Measurements from ENCODE around the gene PRPF39.

PRPF39 gene

DNA sequence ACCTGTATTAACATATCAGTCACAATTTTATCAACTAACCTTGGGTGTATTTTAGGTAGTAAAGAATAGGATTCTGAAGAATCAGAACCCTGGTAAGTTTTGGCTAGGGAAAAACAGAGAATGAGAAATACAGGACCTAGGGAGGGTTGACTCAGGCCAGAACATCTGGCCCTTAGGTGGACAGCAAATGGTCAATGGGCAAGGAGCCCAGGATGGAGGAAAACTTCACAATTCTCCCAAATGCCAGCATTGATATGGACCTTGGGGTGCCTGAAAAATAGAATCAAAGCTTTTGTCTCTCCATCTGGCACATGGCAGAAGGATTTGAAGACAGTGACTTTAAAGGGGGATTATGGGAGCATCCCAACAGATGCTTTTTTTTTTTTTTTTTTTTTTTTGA lies 32.7 kb upstream of the PRPF39 start:
- Histone ChIP-seq H3K4me2 (ENCODE audit: low read length) (no peak overlapping the region), H2AK5ac (ENCODE audit: low read length) (no peak overlapping the region), H3K27me3 (ENCODE audit: insufficient read depth, low read length) (no peaks in the 10 kb centered on the region), H2BK120ac (ENCODE audit: insufficient read depth, low read length, poor library complexity) (no peak overlapping the region), H3K79me1 (ENCODE audit: low read length) (no peaks in the 10 kb centered on the region), H3K4me3 (ENCODE audit: low read depth, low read length) (no peak overlapping the region), H3K27ac (ENCODE audit: low read depth, low read length) (no peak overlapping the region), H3K23ac (ENCODE audit: low read length) (no peak overlapping the region), H2BK5ac (ENCODE audit: low read depth, low read length, poor library complexity) (no peak overlapping the region), H2AFZ (ENCODE audit: insufficient read depth, low read length, poor library complexity) (no peak overlapping the region), H3K4me1 (ENCODE audit: control insufficient read depth in 1 of 2, insufficient read depth in 2 of 2, low read length in 2 of 2) (no peaks in the 10 kb centered on the region), H2BK12ac (ENCODE audit: low read length) (no peak overlapping the region), H3K4ac (ENCODE audit: low read depth, low read length) (no peak overlapping the region), H3K36me3 (ENCODE audit: control insufficient read depth in 1 of 2, insufficient read depth in 2 of 2, low read length in 2 of 2) (peaks cover under 1 to 5% of the 10 kb centered on the region in 2 experiments), H4K8ac (ENCODE audit: low read depth, low read length) (no peak overlapping the region), H3K14ac (ENCODE audit: low read length) (no peak overlapping the region), H3K9me3 (ENCODE audit: insufficient read depth, low read depth, low read length) (no peaks in the 10 kb centered on the region), H3K18ac (ENCODE audit: low read length) (no peak overlapping the region), H4K12ac (ENCODE audit: low read depth, low read length) (no peak overlapping the region), H3K79me2 (ENCODE audit: control insufficient read depth, insufficient read depth, low read length, poor library complexity) (no peaks in the 10 kb centered on the region), H4K91ac (ENCODE audit: low read depth, low read length) (no peak overlapping the region), H3K9ac (ENCODE audit: low read length) (no peak overlapping the region)
- DNase-seq = no peak

DNA sequence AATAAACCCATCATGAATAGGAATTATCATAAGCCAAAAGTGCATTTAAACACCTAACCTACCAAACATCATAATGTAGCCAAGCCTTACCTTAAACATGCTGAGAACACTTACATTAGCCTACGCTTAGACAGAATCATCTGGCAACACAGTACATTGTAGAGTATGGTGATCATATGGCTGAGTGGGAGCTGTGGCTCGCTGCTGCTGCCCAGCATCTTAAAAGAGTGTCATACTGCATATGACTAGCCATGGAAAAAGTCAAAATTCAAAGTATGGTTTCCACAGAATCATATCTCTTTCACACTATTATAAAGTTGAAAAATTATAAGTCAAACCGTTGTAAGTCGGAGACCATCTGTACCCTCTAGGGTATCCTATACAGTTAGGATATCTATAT lies 32.0 kb upstream of the PRPF39 start:
- H3K4me1 ChIP-seq (ENCODE audit: control insufficient read depth in 1 of 2, insufficient read depth in 2 of 2, low read length in 2 of 2) = no peaks in the 10 kb centered on the region
- no peak overlapping the region for H3K4ac ChIP-seq (ENCODE audit: low read depth, low read length)
- H3K27me3 ChIP-seq (ENCODE audit: insufficient read depth, low read length) = no peaks in the 10 kb centered on the region
- no peak overlapping the region for H2AFZ ChIP-seq (ENCODE audit: insufficient read depth, low read length, poor library complexity)
- DNase-seq = no peak
- H2BK12ac ChIP-seq (ENCODE audit: low read length) = no peak overlapping the region
- H2BK5ac ChIP-seq (ENCODE audit: low read depth, low read length, poor library complexity) = no peak overlapping the region
- H3K9me3 ChIP-seq (ENCODE audit: insufficient read depth, low read depth, low read length) = no peaks in the 10 kb centered on the region
- no peaks in the 10 kb centered on the region for H3K79me2 ChIP-seq (ENCODE audit: control insufficient read depth, insufficient read depth, low read length, poor library complexity)
- no peak overlapping the region for H3K18ac ChIP-seq (ENCODE audit: low read length)
- H3K36me3 ChIP-seq (ENCODE audit: control insufficient read depth in 1 of 2, insufficient read depth in 2 of 2, low read length in 2 of 2) = peaks cover 0 to 2% of the 10 kb centered on the region in 2 experiments
- WGBS (ENCODE audit: extremely low coverage, insufficient coverage, insufficient read length) = no CpG with 5 or more reads among the region's 4 CpGs
- H4K8ac ChIP-seq (ENCODE audit: low read depth, low read length) = no peak overlapping the region
- H2AK5ac ChIP-seq (ENCODE audit: low read length) = no peak overlapping the region
- no peak overlapping the region for H2BK120ac ChIP-seq (ENCODE audit: insufficient read depth, low read length, poor library complexity)
- no peak overlapping the region for H3K4me2 ChIP-seq (ENCODE audit: low read length)
- H3K27ac ChIP-seq (ENCODE audit: low read depth, low read length) = no peak overlapping the region
- H3K14ac ChIP-seq (ENCODE audit: low read length) = no peak overlapping the region
- H3K23ac ChIP-seq (ENCODE audit: low read length) = no peak overlapping the region
- no peak overlapping the region for H4K12ac ChIP-seq (ENCODE audit: low read depth, low read length)
- H3K9ac ChIP-seq (ENCODE audit: low read length) = no peak overlapping the region
- H3K79me1 ChIP-seq (ENCODE audit: low read length) = no peaks in the 10 kb centered on the region
- no peak overlapping the region for H4K91ac ChIP-seq (ENCODE audit: low read depth, low read length)
- no peak overlapping the region for H3K4me3 ChIP-seq (ENCODE audit: low read depth, low read length)

GRCh38 chr14:45057349-45057748 lies 26.6 kb upstream of the PRPF39 start:
- Histone ChIP-seq H3K4me2 (ENCODE audit: low read length) (no peak overlapping the region), H2BK120ac (ENCODE audit: insufficient read depth, low read length, poor library complexity) (no peak overlapping the region), H2AK5ac (ENCODE audit: low read length) (no peak overlapping the region), H2AFZ (ENCODE audit: insufficient read depth, low read length, poor library complexity) (no peak overlapping the region), H3K36me3 (ENCODE audit: control insufficient read depth in 1 of 2, insufficient read depth in 2 of 2, low read length in 2 of 2) (peaks cover 2 to 6% of the 10 kb centered on the region in 2 experiments), H3K9me3 (ENCODE audit: insufficient read depth, low read depth, low read length) (no peaks in the 10 kb centered on the region), H3K27me3 (ENCODE audit: insufficient read depth, low read length) (no peaks in the 10 kb centered on the region), H3K79me1 (ENCODE audit: low read length) (no peaks in the 10 kb centered on the region), H3K4me1 (ENCODE audit: control insufficient read depth in 1 of 2, insufficient read depth in 2 of 2, low read length in 2 of 2) (no peaks in the 10 kb centered on the region), H3K23ac (ENCODE audit: low read length) (no peak overlapping the region), H2BK5ac (ENCODE audit: low read depth, low read length, poor library complexity) (no peak overlapping the region), H4K12ac (ENCODE audit: low read depth, low read length) (no peak overlapping the region), H3K79me2 (ENCODE audit: control insufficient read depth, insufficient read depth, low read length, poor library complexity) (no peaks in the 10 kb centered on the region), H3K27ac (ENCODE audit: low read depth, low read length) (no peak overlapping the region), H3K9ac (ENCODE audit: low read length) (no peak overlapping the region), H4K8ac (ENCODE audit: low read depth, low read length) (no peak overlapping the region), H3K4ac (ENCODE audit: low read depth, low read length) (no peak overlapping the region), H3K18ac (ENCODE audit: low read length) (no peak overlapping the region), H3K14ac (ENCODE audit: low read length) (no peak overlapping the region), H4K91ac (ENCODE audit: low read depth, low read length) (no peak overlapping the region), H2BK12ac (ENCODE audit: low read length) (no peak overlapping the region), H3K4me3 (ENCODE audit: low read depth, low read length) (no peak overlapping the region)
- no peak for DNase-seq
- no CpG with 5 or more reads among the region's 2 CpGs for WGBS (ENCODE audit: extremely low coverage, insufficient coverage, insufficient read length)

- Histone ChIP-seq H3K4ac (ENCODE audit: low read depth, low read length) (no peak overlapping the region), H3K9me3 (ENCODE audit: insufficient read depth, low read depth, low read length) (no peaks in the 10 kb centered on the region), H3K9ac (ENCODE audit: low read length) (no peak overlapping the region), H3K27ac (ENCODE audit: low read depth, low read length) (no peak overlapping the region), H3K4me2 (ENCODE audit: low read length) (no peak overlapping the region), H2BK5ac (ENCODE audit: low read depth, low read length, poor library complexity) (no peak overlapping the region), H3K4me1 (ENCODE audit: control insufficient read depth in 1 of 2, insufficient read depth in 2 of 2, low read length in 2 of 2) (no peaks in the 10 kb centered on the region), H4K8ac (ENCODE audit: low read depth, low read length) (no peak overlapping the region), H4K12ac (ENCODE audit: low read depth, low read length) (no peak overlapping the region), H2BK120ac (ENCODE audit: insufficient read depth, low read length, poor library complexity) (no peak overlapping the region), H3K4me3 (ENCODE audit: low read depth, low read length) (no peak overlapping the region), H4K91ac (ENCODE audit: low read depth, low read length) (no peak overlapping the region), H3K23ac (ENCODE audit: low read length) (no peak overlapping the region), H3K79me2 (ENCODE audit: control insufficient read depth, insufficient read depth, low read length, poor library complexity) (no peaks in the 10 kb centered on the region), H3K27me3 (ENCODE audit: insufficient read depth, low read length) (no peaks in the 10 kb centered on the region), H2BK12ac (ENCODE audit: low read length) (no peak overlapping the region), H2AFZ (ENCODE audit: insufficient read depth, low read length, poor library complexity) (no peak overlapping the region), H3K18ac (ENCODE audit: low read length) (no peak overlapping the region), H3K36me3 (ENCODE audit: control insufficient read depth in 1 of 2, insufficient read depth in 2 of 2, low read length in 2 of 2) (peaks cover 2 to 6% of the 10 kb centered on the region in 2 experiments), H3K14ac (ENCODE audit: low read length) (no peak overlapping the region), H2AK5ac (ENCODE audit: low read length) (no peak overlapping the region), H3K79me1 (ENCODE audit: low read length) (no peaks in the 10 kb centered on the region)
- no peak for DNase-seq
Observed at GRCh38 chr14:45057881-45058364, 26.0 kb upstream of the PRPF39 start.

DNA sequence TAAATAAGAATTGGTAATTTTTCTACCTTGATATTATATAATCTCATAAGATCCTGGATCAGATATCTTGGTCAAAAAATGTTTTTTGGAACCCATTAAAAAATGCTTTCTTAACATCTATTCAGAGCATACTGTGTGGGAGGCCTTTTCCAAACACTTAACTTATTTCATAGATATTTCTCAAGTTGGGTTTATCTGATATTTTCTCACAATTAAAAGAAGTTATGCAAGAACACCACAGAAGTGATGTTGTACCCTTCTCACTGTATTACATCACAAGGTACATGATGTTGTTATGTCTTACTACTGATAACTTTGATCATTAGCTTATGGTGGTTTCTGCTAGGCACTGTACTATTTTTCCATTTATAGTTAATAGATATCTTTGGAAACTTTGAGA lies 23.4 kb upstream of the PRPF39 start:
- Histone ChIP-seq H4K12ac (ENCODE audit: low read depth, low read length) (no peak overlapping the region), H3K79me2 (ENCODE audit: control insufficient read depth, insufficient read depth, low read length, poor library complexity) (no peaks in the 10 kb centered on the region), H3K27ac (ENCODE audit: low read depth, low read length) (no peak overlapping the region), H2BK12ac (ENCODE audit: low read length) (no peak overlapping the region), H3K79me1 (ENCODE audit: low read length) (no peaks in the 10 kb centered on the region), H3K9me3 (ENCODE audit: insufficient read depth, low read depth, low read length) (no peaks in the 10 kb centered on the region), H2BK5ac (ENCODE audit: low read depth, low read length, poor library complexity) (no peak overlapping the region), H3K23ac (ENCODE audit: low read length) (no peak overlapping the region), H4K91ac (ENCODE audit: low read depth, low read length) (no peak overlapping the region), H3K14ac (ENCODE audit: low read length) (no peak overlapping the region), H4K8ac (ENCODE audit: low read depth, low read length) (no peak overlapping the region), H2AFZ (ENCODE audit: insufficient read depth, low read length, poor library complexity) (no peak overlapping the region), H3K4me3 (ENCODE audit: low read depth, low read length) (no peak overlapping the region), H3K18ac (ENCODE audit: low read length) (no peak overlapping the region), H3K4ac (ENCODE audit: low read depth, low read length) (no peak overlapping the region), H3K4me1 (ENCODE audit: control insufficient read depth in 1 of 2, insufficient read depth in 2 of 2, low read length in 2 of 2) (no peaks in the 10 kb centered on the region), H3K4me2 (ENCODE audit: low read length) (no peak overlapping the region), H3K9ac (ENCODE audit: low read length) (no peak overlapping the region), H3K36me3 (ENCODE audit: control insufficient read depth in 1 of 2, insufficient read depth in 2 of 2, low read length in 2 of 2) (peaks cover 2 to 6% of the 10 kb centered on the region in 2 experiments), H2BK120ac (ENCODE audit: insufficient read depth, low read length, poor library complexity) (no peak overlapping the region), H2AK5ac (ENCODE audit: low read length) (no peak overlapping the region), H3K27me3 (ENCODE audit: insufficient read depth, low read length) (no peaks in the 10 kb centered on the region)
- DNase-seq = no peak
